Transverse colon (tissue), 4 donors: Measurements from ENCODE around the gene SLC35F5.

ENCODE experiments used
- EP300 ChIP-seq: sonication (generic); formaldehyde crosslinking; IDR thresholded peaks from one replicate; pipeline ENCODE4 v1.6.1; 2017; ENCODE audit warnings: antibody characterized with exemption, low read depth
- POLR2A ChIP-seq: fragments of 450-650 bp; IDR thresholded peaks from one replicate; pipeline ENCODE4 v1.6.1; 2016; ENCODE audit warnings: antibody characterized with exemption, mild to moderate bottlenecking, moderate library complexity
- POLR2AphosphoS5 ChIP-seq, 3 donors: sonication (generic); formaldehyde crosslinking; IDR thresholded peaks; one replicate each; pipeline ENCODE4 v1.6.1; 2016; ENCODE audit warnings: antibody characterized with exemption in 3 of 3
- TF ChIP-seq, protein P1 (sequence below), 5 experiments: fragments of 200-600 bp in 3 of 5; fragments of 450-650 bp in 2 of 5; sonication (generic) in 3 of 5; IDR thresholded peaks; 1 replicate in 2 of 5; 2 replicates in 3 of 5; pipeline ENCODE4 v1.5.1; 2016 to 2017; ENCODE audit warnings: antibody characterized with exemption in 5 of 5, inconsistent platforms in 3 of 5, mild to moderate bottlenecking in 2 of 5, moderate library complexity in 1 of 5

- TF ChIP-seq POLR2A (no peak), POLR2AphosphoS5 (IDR thresholded peaks at IDR 0.05) (no peak), EP300 (no peak)
- TF ChIP-seq, protein P1, sequence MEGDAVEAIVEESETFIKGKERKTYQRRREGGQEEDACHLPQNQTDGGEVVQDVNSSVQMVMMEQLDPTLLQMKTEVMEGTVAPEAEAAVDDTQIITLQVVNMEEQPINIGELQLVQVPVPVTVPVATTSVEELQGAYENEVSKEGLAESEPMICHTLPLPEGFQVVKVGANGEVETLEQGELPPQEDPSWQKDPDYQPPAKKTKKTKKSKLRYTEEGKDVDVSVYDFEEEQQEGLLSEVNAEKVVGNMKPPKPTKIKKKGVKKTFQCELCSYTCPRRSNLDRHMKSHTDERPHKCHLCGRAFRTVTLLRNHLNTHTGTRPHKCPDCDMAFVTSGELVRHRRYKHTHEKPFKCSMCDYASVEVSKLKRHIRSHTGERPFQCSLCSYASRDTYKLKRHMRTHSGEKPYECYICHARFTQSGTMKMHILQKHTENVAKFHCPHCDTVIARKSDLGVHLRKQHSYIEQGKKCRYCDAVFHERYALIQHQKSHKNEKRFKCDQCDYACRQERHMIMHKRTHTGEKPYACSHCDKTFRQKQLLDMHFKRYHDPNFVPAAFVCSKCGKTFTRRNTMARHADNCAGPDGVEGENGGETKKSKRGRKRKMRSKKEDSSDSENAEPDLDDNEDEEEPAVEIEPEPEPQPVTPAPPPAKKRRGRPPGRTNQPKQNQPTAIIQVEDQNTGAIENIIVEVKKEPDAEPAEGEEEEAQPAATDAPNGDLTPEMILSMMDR (IDR thresholded peaks at IDR 0.05), result no peak
These were observed 11.5 kb upstream of the SLC35F5 start for GRCh38 chr2:113767811-113768460.
